Keratinocyte (primary cell): ENCODE measurements around the gene TEX36.

Experiments
- CTCF ChIP-seq, 3 experiments: IDR thresholded peaks in 1 of 3; conservative IDR thresholded peaks in 1 of 3; optimal IDR thresholded peaks in 1 of 3; 2 replicates in 2 of 3; 3 replicates in 1 of 3; pipeline versions ENCODE3 to v1.5.1; 2011; ENCODE audit warnings: low read length in 3 of 3, mild to moderate bottlenecking in 3 of 3, moderate library complexity in 2 of 3, control low read depth in 1 of 3, inconsistent platforms in 1 of 3; ENCODE audit not compliant: insufficient read depth in 2 of 3; ENCODE audit errors: extremely low read depth in 1 of 3
- EZH2 ChIP-seq: IDR thresholded peaks from one replicate; pipeline ENCODE4 v1.6.1; 2012; ENCODE audit warnings: inconsistent platforms, mild to moderate bottlenecking, low read length, moderate library complexity

- TF ChIP-seq EZH2 (no peak), CTCF (optimal IDR thresholded peaks at IDR 0.05 in 1 of 3, IDR thresholded peaks at IDR 0.05 in 1 of 3, conservative IDR thresholded peaks at IDR 0.05 in 1 of 3; ENCODE audit: extremely low read depth in 1 of 3, insufficient read depth in 2 of 3, low read length in 3 of 3) (no peak)
These were observed 37.0 kb upstream of the TEX36 start for GRCh38 chr10:125720002-125720382.
